D341Med (cell line): Measurements from ENCODE around the gene MKRN2OS.

Source experiments
- DNase-seq: peaks from one replicate; pipeline ENCODE4 v3.0.0; 2012; ENCODE audit warnings: low spot score

The MKRN2OS gene

GRCh38 chr3:12545473-12545791, at the start of gene MKRN2OS:
Gene MKRN2OS, minus strand, starts transcription at chr3:12545499. Its CDS starts 35 bp downstream, at chr3:12545464.
- DNase-seq = no peak

- no peak for DNase-seq
Measured at GRCh38 chr3:12593473-12593872, 48.2 kb upstream of the MKRN2OS start.

- no peak for DNase-seq
Measured at GRCh38 chr3:12591997-12592715, 46.9 kb upstream of the MKRN2OS start.

- no peak for DNase-seq
Measured at GRCh38 chr3:12591456-12591855, 46.2 kb upstream of the MKRN2OS start.

DNA sequence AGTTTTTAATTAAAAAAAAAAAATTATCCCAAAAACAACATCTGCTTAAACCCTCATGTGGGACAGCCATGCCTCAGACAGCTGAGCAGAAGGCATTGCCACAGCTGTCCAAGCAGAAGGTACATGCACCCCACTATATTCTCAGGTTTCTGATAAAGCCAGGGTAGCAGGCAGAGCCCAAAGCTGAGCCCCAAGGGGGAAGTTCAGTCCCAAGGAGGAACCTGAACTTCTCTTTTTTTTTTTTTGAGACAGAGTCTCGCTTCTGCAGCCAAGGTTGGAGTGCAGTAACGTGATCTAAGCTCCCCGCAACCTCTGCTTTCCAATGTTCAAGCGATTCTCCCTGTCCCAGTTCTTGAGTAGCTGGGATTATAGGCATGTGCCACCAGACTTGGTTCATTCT, 44.8 kb upstream of the MKRN2OS start:
- DNase-seq = no peak

GRCh38 chr3:12588039-12589009, 43.0 kb upstream of the MKRN2OS start:
- DNase-seq = no peak

GRCh38 chr3:12586403-12586802, 41.1 kb upstream of the MKRN2OS start:
- DNase-seq = no peak

GRCh38 chr3:12585970-12586369, 40.7 kb upstream of the MKRN2OS start:
- DNase-seq = no peak

DNA sequence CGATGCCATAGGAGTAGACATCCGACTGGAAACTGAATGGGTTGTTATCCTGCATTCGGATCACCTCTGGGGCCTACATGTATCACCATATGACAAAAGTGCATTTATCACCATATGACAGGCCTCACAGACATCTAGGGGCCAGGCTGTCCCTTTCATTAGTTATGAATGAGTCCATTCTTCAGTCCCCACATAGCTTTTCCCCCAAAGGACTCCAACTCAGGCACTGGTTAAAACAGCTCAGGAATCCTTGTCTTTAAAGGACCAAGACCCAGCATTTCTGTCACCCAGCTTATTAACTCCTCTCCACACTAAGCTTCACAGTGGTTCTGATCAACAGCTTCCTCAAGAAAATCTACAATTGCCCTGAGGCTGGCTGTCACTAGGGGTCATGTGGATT, 39.9 kb upstream of the MKRN2OS start:
- no peak for DNase-seq

GRCh38 chr3:12584083-12584482, 38.8 kb upstream of the MKRN2OS start:
- DNase-seq = no peak

GRCh38 chr3:12583280-12583679, 38.0 kb upstream of the MKRN2OS start:
- no peak for DNase-seq

DNA sequence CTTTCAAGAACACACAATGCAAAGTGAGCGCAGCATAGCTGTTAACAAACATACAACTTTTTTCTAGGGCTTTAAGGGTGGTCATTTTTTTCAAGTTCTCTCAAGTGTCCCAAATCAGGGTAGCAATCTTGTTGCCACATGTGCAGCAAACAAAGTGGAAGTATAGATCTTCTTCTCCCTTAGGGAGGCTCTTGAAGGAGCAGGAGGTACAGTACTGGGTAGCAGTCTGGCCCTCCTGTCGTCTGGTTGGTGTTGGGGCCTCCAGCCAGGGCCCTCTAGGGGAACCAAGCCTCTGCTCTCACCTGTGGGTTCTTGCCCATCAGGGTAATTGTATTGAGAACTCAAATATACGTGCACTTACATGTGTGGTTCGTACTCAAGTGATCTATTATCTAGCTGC, 37.4 kb upstream of the MKRN2OS start:
- DNase-seq = no peak

- DNase-seq = no peak
Measured at GRCh38 chr3:12579905-12580304, 34.6 kb upstream of the MKRN2OS start.

DNA sequence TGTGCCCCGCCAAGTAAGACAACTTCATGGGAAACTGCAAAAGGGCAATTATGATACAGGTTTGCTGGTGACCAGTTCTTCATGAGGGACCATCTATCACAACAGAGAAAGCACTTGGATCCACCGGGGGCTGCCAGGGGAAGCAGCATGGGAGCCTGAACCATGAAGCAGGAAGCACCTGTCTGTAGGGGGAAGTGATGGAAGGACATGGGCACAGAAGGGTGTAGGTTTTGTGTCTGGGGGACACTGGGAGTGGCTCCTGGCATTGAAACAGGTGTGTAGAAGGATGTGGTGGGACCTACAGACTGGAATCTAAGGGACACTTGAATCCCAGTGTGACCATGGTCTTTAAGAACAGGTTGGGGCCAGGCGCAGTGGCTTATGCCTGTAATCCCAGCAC, 34.2 kb upstream of the MKRN2OS start:
- no peak for DNase-seq

GRCh38 chr3:12578742-12579141, 33.4 kb upstream of the MKRN2OS start:
- DNase-seq = no peak

DNA sequence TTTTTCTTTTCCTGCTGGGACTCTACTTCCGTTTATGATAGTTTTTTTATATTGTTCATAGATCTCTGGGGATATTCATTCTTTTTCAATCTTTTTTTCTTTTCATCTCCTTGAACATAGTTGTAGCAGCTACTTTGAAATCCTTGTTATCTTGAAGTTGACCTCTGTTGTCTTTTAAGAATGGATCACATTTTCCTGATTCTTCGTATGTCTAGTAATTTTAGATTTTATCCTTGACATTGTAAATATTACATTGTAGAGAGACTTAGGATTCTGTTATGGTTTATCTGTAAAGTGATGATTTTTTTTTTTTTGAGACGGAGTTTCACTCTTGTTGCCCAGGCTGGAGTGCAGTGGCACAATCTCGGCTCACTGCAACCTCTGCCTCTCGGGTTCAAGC, 32.1 kb upstream of the MKRN2OS start:
- no peak for DNase-seq

DNA sequence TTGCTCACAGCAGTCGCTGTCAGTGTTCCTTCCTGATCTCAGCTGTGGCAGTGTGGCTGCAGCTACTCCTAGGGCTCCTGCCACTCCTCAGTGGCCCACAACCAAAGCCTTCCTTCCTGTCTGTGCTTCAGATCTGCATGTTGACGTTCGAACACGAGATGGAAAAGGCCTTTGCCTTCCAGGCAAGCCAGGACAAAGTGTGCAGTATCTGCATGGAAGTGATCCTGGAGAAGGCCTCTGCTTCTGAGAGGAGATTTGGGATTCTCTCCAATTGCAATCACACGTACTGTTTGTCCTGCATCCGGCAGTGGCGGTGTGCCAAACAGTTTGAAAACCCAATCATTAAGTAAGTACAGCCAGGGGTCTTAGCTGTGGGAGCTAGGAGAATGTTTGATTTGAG, 29.4 kb upstream of the MKRN2OS start:
- no peak for DNase-seq

DNA sequence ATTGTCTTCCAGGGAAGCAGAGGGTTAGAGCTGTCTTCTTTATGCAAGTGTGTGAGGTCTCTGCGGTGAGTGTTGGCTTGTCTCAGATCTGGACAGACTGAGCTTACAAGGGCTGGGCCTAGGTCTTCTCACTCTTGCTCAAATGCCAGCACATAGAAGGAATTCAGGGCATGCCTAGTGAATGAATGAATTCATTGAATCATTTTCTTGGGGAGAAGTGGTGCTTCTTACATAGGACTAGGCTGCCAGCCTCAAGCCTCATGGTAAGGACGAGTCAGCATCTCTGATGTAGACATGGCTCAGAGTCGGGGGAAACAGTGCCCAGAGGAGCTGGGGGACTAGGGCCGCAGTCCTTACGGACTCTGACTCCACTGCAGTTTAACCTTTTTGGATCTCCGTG, 28.8 kb upstream of the MKRN2OS start:
- no peak for DNase-seq

GRCh38 chr3:12571986-12572385, 26.7 kb upstream of the MKRN2OS start:
- DNase-seq = no peak

- no peak for DNase-seq
Measured at GRCh38 chr3:12569836-12570235, 24.5 kb upstream of the MKRN2OS start.

GRCh38 chr3:12568747-12569146, 23.4 kb upstream of the MKRN2OS start:
- DNase-seq = no peak

DNA sequence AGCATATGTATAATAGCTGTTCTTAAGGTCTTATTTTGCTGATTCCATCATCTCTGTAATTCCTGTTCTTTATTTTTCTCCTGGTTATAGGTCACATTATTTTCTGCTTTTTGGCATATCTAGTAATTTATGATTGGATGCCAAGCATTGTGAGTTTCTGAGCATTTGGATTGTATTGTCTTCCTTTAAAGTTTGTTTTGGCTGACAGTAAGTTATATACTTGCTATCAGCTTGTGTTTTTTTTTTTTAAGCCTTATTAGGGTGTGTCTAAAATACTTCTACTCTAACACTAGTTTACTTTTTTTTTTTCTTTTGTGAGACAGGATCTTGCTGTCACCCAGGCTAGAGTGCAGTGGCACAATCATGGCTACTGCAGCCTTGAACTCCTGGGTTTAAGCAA, 21.7 kb upstream of the MKRN2OS start:
- no peak for DNase-seq

- no peak for DNase-seq
Measured at GRCh38 chr3:12562451-12562850, 17.2 kb upstream of the MKRN2OS start.
